Colonic mucosa (tissue), 4 donors: ENCODE results near the gene NPC1L1. TPM values are rescaled to one million over a fixed set of nuclear protein-coding genes. Genes with fewer than 3 reads are reported as not detected.

Experiments used
- DNase-seq: peaks from one replicate; pipeline ENCODE4 v3.0.0-alpha.2; 2020
- H3K27ac ChIP-seq: fragments of 200-600 bp; one replicate; pipeline ENCODE4 v1.8.0; 2021
- H3K27me3 ChIP-seq: fragments of 200-600 bp; one replicate; pipeline ENCODE4 v1.8.0; 2021
- H3K36me3 ChIP-seq: fragments of 200-600 bp; one replicate; pipeline ENCODE4 v1.8.0; 2021
- H3K4me1 ChIP-seq: fragments of 200-600 bp; one replicate; pipeline ENCODE4 v1.8.0; 2021; ENCODE audit warnings: mild to moderate bottlenecking
- H3K4me3 ChIP-seq: fragments of 200-600 bp; one replicate; pipeline ENCODE4 v1.8.0; 2021
- H3K9ac ChIP-seq, 2 donors: one replicate each; pipeline ENCODE4 v1.7.0; 2013; ENCODE audit warnings: control low read depth in 2 of 2, low read depth in 2 of 2, low read length in 2 of 2
- H3K9me3 ChIP-seq: fragments of 200-600 bp; one replicate; pipeline ENCODE4 v1.8.0; 2021
- CTCF ChIP-seq: fragments of 200-600 bp; IDR thresholded peaks from one replicate; pipeline ENCODE4 v1.8.0; 2022; ENCODE audit warnings: antibody characterized with exemption, mild to moderate bottlenecking
- intact Hi-C: fragments of 100-400 bp; cut with DNase I; formaldehyde crosslinking; loops from one replicate; pipeline ENCODE4 v1.14.1; 2022
- total RNA-seq, 2 donors: library from RNA; stranded (reverse); fragmentation: NEBNext Ultra II Directional in 1 of 2; extraction: Animal tissue kit (Norgen Biotek cat#: 25700) in 1 of 2; gene quantifications; one replicate each; pipeline ENCODE4 v1.2.1, GENCODE V29; 2021
- donor health status: healthy.
- donor health status: DM: no; HTN: no; CAD: no.
- donor health status: DM: no; HTN: no; CAD: no.

NPC1L1 gene
- total RNA-seq, 2 donors from 2014 or later, result 0.10 to 0.11 TPM

- Histone ChIP-seq H3K4me3 (no peak overlapping the region), H3K36me3 (no peaks in the 10 kb centered on the region), H3K9ac (no peak overlapping the region), H3K9me3 (no peaks in the 10 kb centered on the region), H3K27me3 (no peaks in the 10 kb centered on the region), H3K4me1 (no peaks in the 10 kb centered on the region), H3K27ac (no peak overlapping the region)
- TF ChIP-seq CTCF, result no peak
- no peak for DNase-seq
- intact Hi-C loops, result no loop called here
Observed at GRCh38 chr7:44498230-44498954, 42.7 kb downstream of the NPC1L1 start.

GRCh38 chr7:44497155-44498027 is 43.7 kb downstream of the NPC1L1 start:
- no peak for TF ChIP-seq CTCF
- Histone ChIP-seq H3K36me3 (no peaks in the 10 kb centered on the region), H3K4me3 (no peak overlapping the region), H3K9ac (no peak overlapping the region), H3K9me3 (no peaks in the 10 kb centered on the region), H3K27ac (no peak overlapping the region), H3K4me1 (no peaks in the 10 kb centered on the region), H3K27me3 (no peaks in the 10 kb centered on the region)
- intact Hi-C loops, result no loop called here
- DNase-seq, result no peak

- no peaks in the 10 kb centered on the region for H3K9me3 ChIP-seq
- intact Hi-C loops, result no loop called here
- H3K4me3 ChIP-seq, result no peak overlapping the region
- DNase-seq, result no peak
- no peaks in the 10 kb centered on the region for H3K36me3 ChIP-seq
- no peaks in the 10 kb centered on the region for H3K27me3 ChIP-seq
- H3K9ac ChIP-seq, result no peak overlapping the region
- H3K4me1 ChIP-seq, result no peaks in the 10 kb centered on the region
- no peak overlapping the region for H3K27ac ChIP-seq
- TF ChIP-seq CTCF, result no peak
Observed at GRCh38 chr7:44496385-44496784, 44.7 kb downstream of the NPC1L1 start.

GRCh38 chr7:44494960-44495359 is 46.2 kb downstream of the NPC1L1 start:
- Histone ChIP-seq H3K9ac (no peak overlapping the region), H3K9me3 (no peaks in the 10 kb centered on the region), H3K27ac (no peak overlapping the region), H3K27me3 (no peaks in the 10 kb centered on the region), H3K4me3 (no peak overlapping the region), H3K4me1 (no peaks in the 10 kb centered on the region), H3K36me3 (no peaks in the 10 kb centered on the region)
- TF ChIP-seq CTCF, result no peak
- intact Hi-C loops, result loop anchor here (5.0 kb wide), 1 partner anchor 72 kb away; no protein-coding TSS in a partner anchor
- no peak for DNase-seq

- intact Hi-C loops, result loop anchor here (5.0 kb wide), 1 partner anchor 76 kb away; no protein-coding TSS in a partner anchor
- TF ChIP-seq CTCF, result no peak
- peak overlapping the region; percentile 89 for H3K4me3 ChIP-seq
- peak overlapping the region; percentile 90 for H3K27ac ChIP-seq
- H3K9ac ChIP-seq, result peak overlapping the region in 1 of 2 donors; percentile 91
- H3K27me3 ChIP-seq, result no peaks in the 10 kb centered on the region
- no peak for DNase-seq
- no peaks in the 10 kb centered on the region for H3K9me3 ChIP-seq
- peaks cover 9% of the 10 kb centered on the region for H3K4me1 ChIP-seq
- no peaks in the 10 kb centered on the region for H3K36me3 ChIP-seq
Observed at GRCh38 chr7:44491229-44491628, 49.9 kb downstream of the NPC1L1 start.
